ENCODE results near the gene KCNN1.
A peak's percentile ranks its signal among the peaks of the same experiment; 100 is the strongest.

The KCNN1 gene

DNA sequence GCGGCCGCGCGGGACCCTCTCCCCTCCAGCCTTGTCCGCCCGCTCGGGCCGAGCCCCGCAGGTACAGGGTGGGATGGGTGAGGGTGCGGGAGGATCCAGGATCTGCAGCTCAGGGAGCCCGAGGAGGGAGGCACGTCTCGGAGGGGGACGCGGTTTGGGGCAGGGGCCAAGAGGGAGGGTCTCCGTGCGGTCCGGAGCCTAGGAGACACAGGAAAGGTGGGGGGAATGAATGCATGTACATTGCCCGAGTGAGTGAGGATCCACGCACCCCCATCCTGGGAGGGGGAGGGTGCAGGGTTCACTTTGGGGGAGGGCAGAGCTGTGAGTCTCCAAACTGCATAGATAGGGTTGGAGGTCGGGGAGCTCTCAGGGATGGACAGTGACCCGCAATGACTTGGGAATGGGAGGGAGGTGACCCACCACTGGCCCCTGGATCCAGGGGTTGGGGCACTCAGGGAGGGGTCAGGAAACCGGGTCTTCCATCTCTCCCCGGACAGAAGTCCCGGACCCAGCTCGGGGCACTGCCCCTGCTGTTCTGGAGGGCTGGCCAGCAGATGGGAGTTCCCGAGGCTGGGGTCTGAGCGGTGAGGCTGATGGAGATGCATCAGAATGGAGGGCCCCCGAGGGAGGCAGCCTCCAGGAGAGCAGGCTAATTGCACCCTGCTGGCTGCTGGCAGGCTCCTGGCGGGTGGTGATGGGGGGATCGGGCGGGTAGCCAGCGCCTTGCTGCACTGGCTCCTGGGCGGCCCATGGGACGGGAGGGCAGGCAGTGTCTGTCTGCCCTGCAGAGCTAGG lies 547 bp downstream of the KCNN1 start:
- TF ChIP-seq, protein P1, sequence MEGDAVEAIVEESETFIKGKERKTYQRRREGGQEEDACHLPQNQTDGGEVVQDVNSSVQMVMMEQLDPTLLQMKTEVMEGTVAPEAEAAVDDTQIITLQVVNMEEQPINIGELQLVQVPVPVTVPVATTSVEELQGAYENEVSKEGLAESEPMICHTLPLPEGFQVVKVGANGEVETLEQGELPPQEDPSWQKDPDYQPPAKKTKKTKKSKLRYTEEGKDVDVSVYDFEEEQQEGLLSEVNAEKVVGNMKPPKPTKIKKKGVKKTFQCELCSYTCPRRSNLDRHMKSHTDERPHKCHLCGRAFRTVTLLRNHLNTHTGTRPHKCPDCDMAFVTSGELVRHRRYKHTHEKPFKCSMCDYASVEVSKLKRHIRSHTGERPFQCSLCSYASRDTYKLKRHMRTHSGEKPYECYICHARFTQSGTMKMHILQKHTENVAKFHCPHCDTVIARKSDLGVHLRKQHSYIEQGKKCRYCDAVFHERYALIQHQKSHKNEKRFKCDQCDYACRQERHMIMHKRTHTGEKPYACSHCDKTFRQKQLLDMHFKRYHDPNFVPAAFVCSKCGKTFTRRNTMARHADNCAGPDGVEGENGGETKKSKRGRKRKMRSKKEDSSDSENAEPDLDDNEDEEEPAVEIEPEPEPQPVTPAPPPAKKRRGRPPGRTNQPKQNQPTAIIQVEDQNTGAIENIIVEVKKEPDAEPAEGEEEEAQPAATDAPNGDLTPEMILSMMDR (IDR thresholded peaks at IDR 0.05; ENCODE audit: extremely low read depth, missing control alignments), result no peak
- DNase-seq (ENCODE audit: low spot score), result peak; percentile 56

DNA sequence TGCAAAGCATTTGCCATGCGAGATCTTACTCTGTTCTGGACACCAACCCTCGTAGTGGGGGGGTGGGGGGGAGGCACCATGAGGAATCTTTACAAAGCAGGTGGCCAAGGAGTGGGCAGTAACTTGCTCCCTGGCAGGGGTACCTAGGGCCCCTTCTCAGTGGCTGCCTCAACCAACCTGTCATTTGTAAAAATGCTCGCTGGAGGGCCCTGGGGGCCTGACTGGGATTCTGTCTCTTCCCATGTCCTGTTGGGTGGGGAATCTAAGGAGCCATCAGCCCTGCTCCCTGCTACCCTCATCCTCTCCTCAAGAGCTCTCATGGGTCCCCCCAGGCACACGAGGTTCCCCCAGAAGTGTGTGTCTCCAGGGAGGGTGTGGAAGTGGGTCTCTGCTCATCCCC lies 1.5 kb downstream of the KCNN1 start:
- DNase-seq (ENCODE audit: low spot score), result peak; percentile 47
- TF ChIP-seq, protein P1 (IDR thresholded peaks at IDR 0.05; ENCODE audit: extremely low read depth, missing control alignments), result no peak

DNA sequence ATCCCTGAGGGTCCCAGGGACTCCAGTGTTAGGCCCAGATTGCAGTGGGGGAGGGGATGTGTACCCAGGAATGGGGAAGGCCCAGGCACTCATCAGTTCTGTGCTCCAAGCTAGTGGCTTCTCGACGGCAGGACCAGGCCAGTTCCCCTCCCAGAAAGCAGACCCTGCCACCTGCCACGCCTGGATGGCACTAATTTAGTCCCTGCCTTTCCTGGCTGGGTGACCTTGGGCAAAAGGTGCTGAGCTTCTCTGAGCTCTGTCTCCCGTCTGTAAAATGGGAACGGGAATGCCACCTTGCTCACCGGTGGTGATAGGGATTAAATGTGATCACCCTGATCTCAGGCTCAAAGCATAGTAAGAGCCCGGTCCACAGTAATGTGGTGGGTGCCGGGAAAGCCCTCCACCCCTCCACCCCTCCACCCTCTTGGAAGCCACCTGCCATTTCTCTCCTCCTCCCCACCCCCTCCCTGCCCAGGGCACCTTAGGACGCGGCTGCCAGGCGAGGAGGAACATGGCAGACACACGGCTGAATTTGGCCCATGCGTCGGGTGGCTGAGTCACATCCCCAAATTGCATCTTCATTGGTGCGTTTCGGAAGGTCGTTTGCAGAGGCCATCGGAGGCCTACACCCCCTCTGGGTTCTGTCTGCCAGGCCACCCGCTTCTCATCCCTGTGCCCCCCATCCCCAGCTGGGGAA lies 2.3 kb downstream of the KCNN1 start:
- TF ChIP-seq, protein P1 (IDR thresholded peaks at IDR 0.05; ENCODE audit: extremely low read depth, missing control alignments), result no peak
- no peak for DNase-seq (ENCODE audit: low spot score)

DNA sequence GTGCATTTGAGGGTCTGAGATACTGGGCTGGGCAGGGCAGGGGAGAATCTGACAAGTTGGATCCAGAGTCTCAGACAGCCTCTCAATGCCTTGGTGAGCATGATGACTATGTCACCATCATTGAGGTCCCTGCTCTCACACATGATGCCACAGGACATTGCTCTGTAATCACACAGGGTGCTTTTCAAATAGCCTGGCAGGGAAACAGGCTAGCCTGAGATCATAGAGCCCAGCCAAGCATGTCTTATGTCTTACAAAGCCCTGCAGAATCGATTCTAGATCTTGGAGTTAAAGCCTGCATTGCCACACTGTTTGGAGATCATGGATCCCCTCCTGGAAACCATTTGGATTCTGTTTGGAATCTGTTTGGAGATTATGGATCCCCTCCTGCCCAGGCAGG lies 5.3 kb downstream of the KCNN1 start:
- peak; percentile 46 for DNase-seq (ENCODE audit: low spot score)
- TF ChIP-seq, protein P1 (IDR thresholded peaks at IDR 0.05; ENCODE audit: extremely low read depth, missing control alignments), result no peak

DNA sequence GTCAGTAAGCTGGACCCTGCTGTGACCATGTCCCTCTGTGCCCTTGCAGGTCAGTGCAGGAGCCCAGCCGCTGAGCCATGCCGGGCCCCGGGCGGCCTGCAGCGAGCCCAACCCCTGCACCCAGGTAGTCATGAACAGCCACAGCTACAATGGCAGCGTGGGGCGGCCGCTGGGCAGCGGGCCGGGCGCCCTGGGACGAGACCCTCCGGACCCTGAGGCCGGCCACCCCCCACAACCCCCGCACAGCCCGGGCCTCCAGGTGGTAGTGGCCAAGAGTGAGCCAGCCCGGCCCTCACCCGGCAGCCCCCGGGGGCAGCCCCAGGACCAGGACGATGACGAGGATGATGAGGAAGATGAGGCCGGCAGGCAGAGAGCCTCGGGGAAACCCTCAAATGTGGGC lies 6.9 kb downstream of the KCNN1 start:
- TF ChIP-seq, protein P1 (IDR thresholded peaks at IDR 0.05; ENCODE audit: extremely low read depth, missing control alignments), result no peak
- no peak for DNase-seq (ENCODE audit: low spot score)

DNA sequence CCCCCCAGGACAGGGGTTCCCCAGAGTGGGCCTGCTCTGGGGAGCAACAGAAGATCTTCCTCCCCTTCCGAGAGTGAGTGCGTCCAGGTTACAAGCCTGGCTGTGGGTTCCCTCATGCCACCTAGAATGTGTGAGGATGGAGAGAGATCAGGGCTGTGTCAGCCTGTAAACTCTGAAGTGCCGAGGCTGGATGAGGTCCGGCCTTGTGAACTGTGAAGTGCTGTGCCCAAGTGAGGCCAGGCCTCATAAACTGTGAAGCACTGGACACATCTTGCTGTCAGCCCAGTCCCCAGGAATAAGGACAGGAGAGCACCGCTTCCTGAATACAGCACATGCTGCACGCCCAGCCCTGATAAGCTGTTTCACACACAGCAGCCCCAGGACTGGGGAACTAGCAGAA lies 7.6 kb downstream of the KCNN1 start:
- TF ChIP-seq, protein P1 (IDR thresholded peaks at IDR 0.05; ENCODE audit: extremely low read depth, missing control alignments), result no peak
- DNase-seq (ENCODE audit: low spot score), result no peak

DNA sequence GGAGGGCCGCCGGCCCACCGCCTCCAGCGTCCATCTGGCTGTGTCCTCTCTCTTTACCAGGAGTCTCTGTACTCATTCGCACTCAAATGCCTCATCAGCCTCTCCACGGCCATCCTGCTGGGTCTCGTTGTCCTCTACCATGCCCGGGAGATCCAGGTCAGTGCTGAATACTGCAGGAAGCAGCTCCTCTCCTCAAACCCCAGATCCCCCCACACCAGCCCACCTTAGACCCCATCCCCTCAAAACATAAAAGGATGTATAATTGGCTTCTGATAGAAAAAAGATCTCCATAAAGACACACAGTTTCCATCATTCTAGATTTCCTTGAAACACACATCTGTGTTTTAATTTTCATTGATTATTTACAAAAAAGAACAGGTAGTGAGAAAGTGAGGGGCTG lies 8.1 kb downstream of the KCNN1 start:
- no peak for DNase-seq (ENCODE audit: low spot score)
- TF ChIP-seq, protein P1 (IDR thresholded peaks at IDR 0.05; ENCODE audit: extremely low read depth, missing control alignments), result no peak

All from GM20000 (cell line).